Measurements from ENCODE around the gene DLG2.

DNA sequence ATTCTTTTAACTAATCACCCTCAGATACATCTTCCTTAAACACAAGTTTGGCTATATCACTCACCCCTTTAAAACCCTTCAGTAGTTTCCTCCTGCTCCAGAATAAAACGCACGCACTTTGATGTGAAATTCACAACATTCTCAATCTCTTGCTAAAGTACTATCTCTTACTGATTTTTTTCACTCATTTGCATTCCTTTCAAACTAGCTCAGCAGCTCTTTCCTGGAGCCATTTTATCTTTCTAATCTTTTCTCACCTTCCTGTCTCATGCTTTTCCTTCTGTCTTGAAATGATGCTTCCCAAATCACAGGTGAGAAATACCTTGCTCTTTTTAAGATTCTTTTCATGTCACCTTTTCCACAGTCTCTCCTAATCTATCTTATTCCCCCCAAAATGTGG, 1074.4 kb downstream of the DLG2 start:
- TF ChIP-seq, protein P1, sequence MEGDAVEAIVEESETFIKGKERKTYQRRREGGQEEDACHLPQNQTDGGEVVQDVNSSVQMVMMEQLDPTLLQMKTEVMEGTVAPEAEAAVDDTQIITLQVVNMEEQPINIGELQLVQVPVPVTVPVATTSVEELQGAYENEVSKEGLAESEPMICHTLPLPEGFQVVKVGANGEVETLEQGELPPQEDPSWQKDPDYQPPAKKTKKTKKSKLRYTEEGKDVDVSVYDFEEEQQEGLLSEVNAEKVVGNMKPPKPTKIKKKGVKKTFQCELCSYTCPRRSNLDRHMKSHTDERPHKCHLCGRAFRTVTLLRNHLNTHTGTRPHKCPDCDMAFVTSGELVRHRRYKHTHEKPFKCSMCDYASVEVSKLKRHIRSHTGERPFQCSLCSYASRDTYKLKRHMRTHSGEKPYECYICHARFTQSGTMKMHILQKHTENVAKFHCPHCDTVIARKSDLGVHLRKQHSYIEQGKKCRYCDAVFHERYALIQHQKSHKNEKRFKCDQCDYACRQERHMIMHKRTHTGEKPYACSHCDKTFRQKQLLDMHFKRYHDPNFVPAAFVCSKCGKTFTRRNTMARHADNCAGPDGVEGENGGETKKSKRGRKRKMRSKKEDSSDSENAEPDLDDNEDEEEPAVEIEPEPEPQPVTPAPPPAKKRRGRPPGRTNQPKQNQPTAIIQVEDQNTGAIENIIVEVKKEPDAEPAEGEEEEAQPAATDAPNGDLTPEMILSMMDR (IDR thresholded peaks at IDR 0.05), result no peak
- no peak for TF ChIP-seq POLR2A (IDR thresholded peaks at IDR 0.05)
